HL-60 (cell line): Measurements from ENCODE around the gene RCL1.

Experiments used
- POLR2AphosphoS5 ChIP-seq: IDR thresholded peaks from 2 replicates; pipeline ENCODE4 v1.6.1; 2012; ENCODE audit warnings: low read depth
- TF ChIP-seq, protein P1 (sequence below): IDR thresholded peaks from one replicate; pipeline ENCODE4 v1.5.1; 2011; ENCODE audit warnings: low read length, control low read depth, inconsistent platforms; ENCODE audit not compliant: insufficient read depth

DNA sequence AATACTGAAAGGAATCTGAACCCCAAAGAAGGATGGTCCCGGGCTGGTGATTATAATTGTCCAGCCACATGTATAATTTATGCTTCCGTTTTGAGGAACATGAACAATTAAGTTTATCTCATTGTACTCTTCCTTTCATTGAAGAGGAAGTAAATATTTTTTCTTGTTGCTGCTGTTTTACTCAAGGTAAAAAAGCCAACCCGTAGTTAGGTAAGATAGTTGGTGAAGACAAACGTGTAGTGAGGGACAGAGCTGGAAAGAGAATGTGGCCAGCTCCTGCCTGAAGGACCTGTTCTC lies 5.1 kb downstream of the RCL1 start:
- TF ChIP-seq, protein P1, sequence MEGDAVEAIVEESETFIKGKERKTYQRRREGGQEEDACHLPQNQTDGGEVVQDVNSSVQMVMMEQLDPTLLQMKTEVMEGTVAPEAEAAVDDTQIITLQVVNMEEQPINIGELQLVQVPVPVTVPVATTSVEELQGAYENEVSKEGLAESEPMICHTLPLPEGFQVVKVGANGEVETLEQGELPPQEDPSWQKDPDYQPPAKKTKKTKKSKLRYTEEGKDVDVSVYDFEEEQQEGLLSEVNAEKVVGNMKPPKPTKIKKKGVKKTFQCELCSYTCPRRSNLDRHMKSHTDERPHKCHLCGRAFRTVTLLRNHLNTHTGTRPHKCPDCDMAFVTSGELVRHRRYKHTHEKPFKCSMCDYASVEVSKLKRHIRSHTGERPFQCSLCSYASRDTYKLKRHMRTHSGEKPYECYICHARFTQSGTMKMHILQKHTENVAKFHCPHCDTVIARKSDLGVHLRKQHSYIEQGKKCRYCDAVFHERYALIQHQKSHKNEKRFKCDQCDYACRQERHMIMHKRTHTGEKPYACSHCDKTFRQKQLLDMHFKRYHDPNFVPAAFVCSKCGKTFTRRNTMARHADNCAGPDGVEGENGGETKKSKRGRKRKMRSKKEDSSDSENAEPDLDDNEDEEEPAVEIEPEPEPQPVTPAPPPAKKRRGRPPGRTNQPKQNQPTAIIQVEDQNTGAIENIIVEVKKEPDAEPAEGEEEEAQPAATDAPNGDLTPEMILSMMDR, result no peak
- no peak for TF ChIP-seq POLR2AphosphoS5
